Measurements from ENCODE around the gene RUNX2. TPM values are rescaled to one million over a fixed set of nuclear protein-coding genes. Genes with fewer than 3 reads are reported as not detected.

The RUNX2 gene
- polyA plus RNA-seq, 1 donor from 2014 or later: not detected

DNA sequence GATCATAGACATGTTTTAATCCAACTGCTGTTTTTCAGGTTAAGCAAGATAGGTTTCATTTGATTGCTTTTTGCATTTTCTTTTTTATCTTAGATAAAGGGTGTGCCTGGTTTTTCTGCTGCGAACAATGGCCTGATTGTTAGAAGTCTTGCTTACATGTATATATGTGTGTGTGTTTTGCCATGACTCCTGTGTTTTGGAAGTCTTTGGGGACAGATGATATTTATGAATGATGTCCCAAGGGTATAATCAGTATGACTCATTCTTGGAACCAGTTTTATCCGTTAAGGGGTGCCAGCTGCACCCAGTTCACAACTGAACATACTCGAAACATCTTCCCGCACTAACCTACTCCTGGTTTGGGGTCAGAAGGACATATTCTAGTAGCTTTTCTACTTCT, 279.7 kb downstream of the RUNX2 start:
- Histone ChIP-seq H3K9me2 (ENCODE audit: insufficient read depth, low read length) (no peaks in the 10 kb centered on the region), H3K9ac (ENCODE audit: low read length) (no peak overlapping the region), H3K27ac (ENCODE audit: low read length) (no peak overlapping the region), H3K27me3 (ENCODE audit: insufficient read depth, low read depth, low read length) (no peaks in the 10 kb centered on the region), H4K20me1 (ENCODE audit: insufficient read depth) (no peaks in the 10 kb centered on the region), H2AFZ (ENCODE audit: low read depth, low read length) (no peak overlapping the region), H3K4me3 (ENCODE audit: low read length) (no peak overlapping the region), H3K79me2 (replicated peaks; ENCODE audit: insufficient read depth, low read length) (no peaks in the 10 kb centered on the region), H3K36me3 (ENCODE audit: insufficient read depth, low read length) (no peaks in the 10 kb centered on the region), H3K4me2 (ENCODE audit: low read length) (no peak overlapping the region), H3F3A (ENCODE audit: insufficient read depth, low read length, poor library complexity, severe bottlenecking) (no peaks in the 10 kb centered on the region), H3K9me3 (ENCODE audit: low read length) (no peaks in the 10 kb centered on the region)
- TF ChIP-seq MXI1 (conservative IDR thresholded peaks at IDR 0.05; ENCODE audit: poor library complexity, severe bottlenecking): no peak
- TF ChIP-seq EP300 (conservative IDR thresholded peaks at IDR 0.05; ENCODE audit: poor library complexity, severe bottlenecking): no peak
- no peak for TF ChIP-seq EZH2 (IDR thresholded peaks at IDR 0.05; ENCODE audit: borderline replicate concordance, insufficient read depth, low read length, poor library complexity, severe bottlenecking)

DNA sequence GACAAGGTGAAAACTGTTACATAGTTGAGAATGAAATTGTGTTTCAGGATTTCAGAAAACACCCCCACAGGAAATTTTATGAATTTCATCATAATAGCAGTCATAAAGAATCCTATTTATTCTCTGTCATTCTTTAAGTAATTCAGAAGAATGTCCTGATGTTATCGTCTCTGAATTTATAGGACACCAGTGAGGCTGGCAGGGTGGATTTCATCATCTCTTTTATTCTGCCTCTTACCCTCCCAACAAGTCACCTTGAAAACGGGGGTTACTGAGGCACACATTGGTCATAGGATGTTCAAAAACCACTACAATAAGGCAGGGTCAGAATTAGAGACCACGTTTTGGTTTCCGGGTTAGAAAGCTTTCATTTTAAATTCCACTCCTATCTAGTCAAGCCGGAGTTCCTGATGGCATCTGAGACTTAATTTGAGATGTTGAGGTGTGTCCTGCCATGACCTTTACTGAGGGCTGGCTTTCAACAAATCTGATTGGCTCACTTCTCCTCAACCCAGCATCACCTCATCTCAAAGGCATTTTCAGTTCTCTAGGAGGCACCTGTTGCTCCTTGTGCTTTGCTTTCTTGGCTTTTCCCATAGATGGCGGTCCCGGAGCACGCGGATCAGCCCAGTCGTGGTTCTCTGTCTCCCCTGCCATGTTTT, 280.3 kb downstream of the RUNX2 start:
- Histone ChIP-seq H3K27ac (ENCODE audit: low read length) (no peak overlapping the region), H3K36me3 (ENCODE audit: insufficient read depth, low read length) (no peaks in the 10 kb centered on the region), H3K4me3 (ENCODE audit: low read length) (no peak overlapping the region), H2AFZ (ENCODE audit: low read depth, low read length) (no peak overlapping the region), H3K9me3 (ENCODE audit: low read length) (no peaks in the 10 kb centered on the region), H3K27me3 (ENCODE audit: insufficient read depth, low read depth, low read length) (no peaks in the 10 kb centered on the region), H3K4me2 (ENCODE audit: low read length) (no peak overlapping the region), H3K9ac (ENCODE audit: low read length) (no peak overlapping the region), H3F3A (ENCODE audit: insufficient read depth, low read length, poor library complexity, severe bottlenecking) (no peaks in the 10 kb centered on the region), H4K20me1 (ENCODE audit: insufficient read depth) (no peaks in the 10 kb centered on the region), H3K79me2 (replicated peaks; ENCODE audit: insufficient read depth, low read length) (no peaks in the 10 kb centered on the region), H3K9me2 (ENCODE audit: insufficient read depth, low read length) (no peaks in the 10 kb centered on the region)
- TF ChIP-seq EP300 (conservative IDR thresholded peaks at IDR 0.05; ENCODE audit: poor library complexity, severe bottlenecking) (no peak), EZH2 (IDR thresholded peaks at IDR 0.05; ENCODE audit: borderline replicate concordance, insufficient read depth, low read length, poor library complexity, severe bottlenecking) (no peak), SMC3 (conservative IDR thresholded peaks at IDR 0.05; ENCODE audit: poor library complexity) (no peak), MXI1 (conservative IDR thresholded peaks at IDR 0.05; ENCODE audit: poor library complexity, severe bottlenecking) (no peak), TAF1 (IDR thresholded peaks at IDR 0.05; ENCODE audit: low read depth) (no peak), CTCF (IDR thresholded peaks at IDR 0.05; ENCODE audit: poor library complexity, severe bottlenecking) (no peak), POLR2AphosphoS5 (IDR thresholded peaks at IDR 0.05) (no peak), RAD21 (conservative IDR thresholded peaks at IDR 0.05) (no peak)
- TF ChIP-seq, protein P1, sequence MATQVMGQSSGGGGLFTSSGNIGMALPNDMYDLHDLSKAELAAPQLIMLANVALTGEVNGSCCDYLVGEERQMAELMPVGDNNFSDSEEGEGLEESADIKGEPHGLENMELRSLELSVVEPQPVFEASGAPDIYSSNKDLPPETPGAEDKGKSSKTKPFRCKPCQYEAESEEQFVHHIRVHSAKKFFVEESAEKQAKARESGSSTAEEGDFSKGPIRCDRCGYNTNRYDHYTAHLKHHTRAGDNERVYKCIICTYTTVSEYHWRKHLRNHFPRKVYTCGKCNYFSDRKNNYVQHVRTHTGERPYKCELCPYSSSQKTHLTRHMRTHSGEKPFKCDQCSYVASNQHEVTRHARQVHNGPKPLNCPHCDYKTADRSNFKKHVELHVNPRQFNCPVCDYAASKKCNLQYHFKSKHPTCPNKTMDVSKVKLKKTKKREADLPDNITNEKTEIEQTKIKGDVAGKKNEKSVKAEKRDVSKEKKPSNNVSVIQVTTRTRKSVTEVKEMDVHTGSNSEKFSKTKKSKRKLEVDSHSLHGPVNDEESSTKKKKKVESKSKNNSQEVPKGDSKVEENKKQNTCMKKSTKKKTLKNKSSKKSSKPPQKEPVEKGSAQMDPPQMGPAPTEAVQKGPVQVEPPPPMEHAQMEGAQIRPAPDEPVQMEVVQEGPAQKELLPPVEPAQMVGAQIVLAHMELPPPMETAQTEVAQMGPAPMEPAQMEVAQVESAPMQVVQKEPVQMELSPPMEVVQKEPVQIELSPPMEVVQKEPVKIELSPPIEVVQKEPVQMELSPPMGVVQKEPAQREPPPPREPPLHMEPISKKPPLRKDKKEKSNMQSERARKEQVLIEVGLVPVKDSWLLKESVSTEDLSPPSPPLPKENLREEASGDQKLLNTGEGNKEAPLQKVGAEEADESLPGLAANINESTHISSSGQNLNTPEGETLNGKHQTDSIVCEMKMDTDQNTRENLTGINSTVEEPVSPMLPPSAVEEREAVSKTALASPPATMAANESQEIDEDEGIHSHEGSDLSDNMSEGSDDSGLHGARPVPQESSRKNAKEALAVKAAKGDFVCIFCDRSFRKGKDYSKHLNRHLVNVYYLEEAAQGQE (IDR thresholded peaks at IDR 0.05; ENCODE audit: borderline replicate concordance): no peak
